ENCODE results near the gene ABTB2.

ABTB2 gene

GRCh38 chr11:34169686-34170085, 188.1 kb downstream of the ABTB2 start:
- DNase-seq (ENCODE audit: low read depth in 2 of 2): no peak

GRCh38 chr11:34168642-34169420, 189.0 kb downstream of the ABTB2 start:
- DNase-seq (ENCODE audit: low read depth in 2 of 2): no peak

DNA sequence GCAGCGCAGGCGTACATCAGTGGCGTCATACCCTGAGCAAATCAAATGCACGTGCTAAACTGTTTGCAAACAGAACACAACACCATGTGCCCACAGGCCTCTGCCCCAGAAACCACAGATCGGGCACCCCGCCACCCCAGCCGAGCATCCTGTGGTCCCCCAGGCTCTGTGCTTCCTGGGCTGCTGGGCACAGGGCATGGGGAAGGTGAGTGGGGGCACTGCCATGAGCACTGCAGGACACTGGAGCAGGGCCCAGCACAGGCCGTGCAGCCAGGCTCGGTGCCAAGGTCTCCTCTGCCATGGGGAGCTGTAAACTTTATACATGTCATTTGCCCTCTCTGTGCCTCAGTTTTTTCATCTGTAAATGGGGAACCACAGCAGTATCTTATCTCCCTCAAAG, 189.8 kb downstream of the ABTB2 start:
- no peak for DNase-seq (ENCODE audit: low read depth in 2 of 2)

DNA sequence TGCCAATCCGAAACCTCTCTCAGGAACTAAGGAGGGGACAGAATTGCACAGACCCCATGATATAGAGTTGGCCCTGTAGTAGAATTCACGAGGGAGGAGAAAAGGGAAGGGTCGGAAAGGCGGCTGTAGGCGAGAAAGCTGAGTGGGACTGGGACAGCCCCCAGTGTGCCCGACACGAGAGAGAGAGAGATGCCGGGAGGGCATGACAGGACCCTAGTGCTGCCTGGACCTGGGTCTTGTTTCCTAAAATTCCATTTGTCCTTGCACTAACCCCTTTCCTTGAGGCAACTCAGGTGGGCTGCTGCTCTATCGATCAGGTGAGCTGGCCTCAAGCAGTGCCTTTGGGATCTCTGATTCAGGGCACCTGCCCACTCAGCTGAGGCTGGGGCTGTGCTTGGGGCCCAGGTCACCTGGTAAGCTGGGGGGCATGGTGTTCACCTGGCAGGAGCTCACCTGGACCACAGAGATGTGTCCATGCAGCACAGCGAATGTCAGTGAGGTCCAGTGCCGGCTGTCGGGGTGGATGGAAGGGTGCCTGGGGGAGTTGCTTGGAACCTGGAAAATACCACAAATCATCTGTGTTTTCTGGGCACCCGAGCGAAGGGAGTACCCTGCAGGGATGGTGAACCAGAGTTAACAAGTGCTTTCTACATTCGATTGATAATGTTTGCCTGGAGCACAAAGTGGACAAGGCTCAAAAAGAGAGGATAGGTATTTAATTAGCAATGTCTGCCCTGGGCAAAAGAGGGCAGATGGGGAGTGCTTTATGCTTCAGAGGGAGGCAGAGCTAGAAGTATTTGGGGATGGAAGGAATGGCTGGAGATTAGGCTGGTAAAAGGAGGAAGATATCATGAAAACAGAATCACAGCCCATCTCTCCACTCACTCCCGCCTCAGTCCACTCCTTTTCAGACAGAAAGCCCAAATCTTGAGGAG, 190.7 kb downstream of the ABTB2 start:
- no peak for DNase-seq (ENCODE audit: low read depth in 2 of 2)

- DNase-seq (ENCODE audit: low read depth in 2 of 2): no peak
Measured at GRCh38 chr11:34165786-34166555, 191.8 kb downstream of the ABTB2 start.

DNA sequence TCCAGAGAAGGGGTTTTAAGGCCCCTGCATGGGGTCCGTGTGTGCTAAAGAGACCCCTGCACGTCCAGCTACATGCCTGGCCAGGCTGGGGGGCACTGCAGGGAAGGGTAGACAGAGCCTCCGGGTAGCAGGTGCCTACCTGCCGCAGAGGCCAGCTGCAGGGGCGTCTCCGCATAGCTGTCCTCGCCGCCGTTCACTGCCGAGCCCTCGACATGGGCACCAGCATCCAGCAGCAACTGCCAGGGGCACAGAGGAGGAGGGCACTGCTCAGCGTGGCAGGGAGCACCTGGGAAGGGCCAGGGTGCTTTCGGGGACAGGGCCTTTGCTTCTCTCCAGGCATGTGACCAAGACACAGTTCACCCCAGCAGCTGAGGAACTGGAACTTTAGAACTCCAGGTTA, 192.7 kb downstream of the ABTB2 start:
- no peak for DNase-seq (ENCODE audit: low read depth in 2 of 2)

DNA sequence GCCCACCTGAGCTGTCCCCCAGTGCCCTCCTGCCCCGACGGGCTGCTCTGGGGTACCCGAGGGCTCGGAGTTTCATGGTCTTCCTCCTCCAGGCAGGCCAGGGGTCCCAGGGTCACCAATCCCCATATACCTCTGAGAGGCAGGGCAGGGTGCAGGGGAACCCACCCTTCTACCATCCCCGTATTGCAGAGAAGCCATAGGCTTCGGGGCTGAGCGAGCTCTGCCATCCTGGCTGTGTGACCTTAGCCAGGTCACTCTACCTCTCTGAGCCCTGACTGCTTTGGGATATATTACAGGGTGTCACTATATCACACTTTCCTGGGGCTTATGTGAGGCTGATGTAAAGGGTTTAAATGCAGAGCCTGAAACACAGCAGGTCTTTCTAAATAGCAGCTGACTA, 195.0 kb downstream of the ABTB2 start:
- no peak for DNase-seq (ENCODE audit: low read depth in 2 of 2)

- no peak for DNase-seq (ENCODE audit: low read depth in 2 of 2)
Measured at GRCh38 chr11:34162493-34162820, 195.4 kb downstream of the ABTB2 start.

GRCh38 chr11:34161812-34162492, 195.9 kb downstream of the ABTB2 start:
- peak; percentile 5 to 18 for DNase-seq (ENCODE audit: low read depth in 2 of 2)

GRCh38 chr11:34161361-34161760, 196.4 kb downstream of the ABTB2 start:
- DNase-seq (ENCODE audit: low read depth in 2 of 2): no peak

DNA sequence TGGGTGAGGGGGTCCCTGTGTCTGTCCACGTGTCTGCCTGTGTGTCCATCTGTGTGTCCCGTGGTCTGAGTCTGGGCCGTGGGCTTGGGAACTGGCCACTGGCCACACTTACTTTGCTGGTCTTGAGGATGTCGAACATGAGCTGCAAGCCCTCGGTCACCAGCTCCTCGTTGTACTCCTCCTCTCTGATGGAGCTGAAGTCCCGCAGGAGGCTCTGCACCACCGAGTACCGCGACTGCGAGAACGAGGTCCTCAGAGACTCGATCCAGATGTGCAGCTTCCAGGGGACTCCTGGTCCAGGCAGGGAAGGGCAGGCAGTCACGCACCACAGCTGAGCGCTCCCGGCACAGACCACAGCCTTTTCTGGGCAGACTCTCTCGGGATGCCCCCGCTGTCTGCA, 197.0 kb downstream of the ABTB2 start:
- no peak for DNase-seq (ENCODE audit: low read depth in 2 of 2)

DNA sequence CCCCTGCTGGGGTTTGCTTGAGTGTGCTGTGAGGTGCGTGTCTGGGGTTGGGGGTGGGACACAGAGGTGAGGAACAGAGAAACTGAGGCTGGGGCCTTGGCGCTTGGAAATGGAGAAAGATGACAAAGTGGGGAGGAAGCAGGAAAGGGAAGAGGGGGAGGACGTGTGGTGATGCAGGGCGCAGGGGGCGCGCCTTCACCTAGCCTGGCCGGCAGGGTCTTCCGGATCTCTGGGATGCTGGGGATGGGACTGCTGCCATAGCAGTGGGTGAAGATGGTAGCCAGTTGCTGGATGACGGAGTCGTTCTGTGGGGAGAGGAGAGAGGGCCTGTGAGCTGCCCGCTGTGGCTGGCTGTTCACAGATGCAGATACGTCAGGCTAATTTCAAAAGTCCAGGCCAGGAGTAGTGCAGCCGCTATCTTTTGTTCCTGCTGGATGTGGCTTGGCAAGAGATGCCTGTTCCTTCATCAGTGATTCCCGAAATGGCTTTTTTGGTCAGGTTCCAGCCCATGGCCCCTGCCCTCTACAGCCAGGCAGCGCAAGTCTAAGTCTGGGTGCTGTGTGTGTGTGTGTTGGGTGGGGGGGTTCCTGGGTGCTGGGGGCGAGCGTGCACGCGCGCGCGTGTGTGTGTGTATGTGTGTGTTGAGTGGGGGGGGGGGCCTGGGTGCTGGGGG, 197.6 kb downstream of the ABTB2 start:
- DNase-seq (ENCODE audit: low read depth in 2 of 2): no peak

GRCh38 chr11:34158661-34159060, 199.1 kb downstream of the ABTB2 start:
- DNase-seq (ENCODE audit: low read depth in 2 of 2): no peak

DNA sequence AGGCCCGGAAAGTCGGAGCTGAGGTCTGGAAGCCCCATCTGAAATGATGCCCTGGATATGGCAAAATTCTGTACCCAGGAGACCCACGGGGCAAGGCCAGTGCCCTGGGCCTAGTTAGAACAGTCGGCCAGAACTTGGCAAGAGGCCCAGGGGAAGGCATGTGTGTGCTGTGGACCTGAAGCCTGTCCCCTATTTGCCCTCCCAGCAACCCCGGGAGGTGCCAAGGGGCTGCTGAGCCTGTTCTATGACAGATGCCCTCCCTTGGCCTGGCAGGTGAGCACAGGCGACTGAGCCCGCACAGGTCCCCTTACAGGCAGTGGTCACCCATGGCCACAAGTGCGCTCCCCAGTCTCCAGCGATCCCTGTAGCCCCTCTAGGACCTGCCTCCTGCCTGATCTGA, 200.6 kb downstream of the ABTB2 start:
- no peak for DNase-seq (ENCODE audit: low read depth in 2 of 2)

DNA sequence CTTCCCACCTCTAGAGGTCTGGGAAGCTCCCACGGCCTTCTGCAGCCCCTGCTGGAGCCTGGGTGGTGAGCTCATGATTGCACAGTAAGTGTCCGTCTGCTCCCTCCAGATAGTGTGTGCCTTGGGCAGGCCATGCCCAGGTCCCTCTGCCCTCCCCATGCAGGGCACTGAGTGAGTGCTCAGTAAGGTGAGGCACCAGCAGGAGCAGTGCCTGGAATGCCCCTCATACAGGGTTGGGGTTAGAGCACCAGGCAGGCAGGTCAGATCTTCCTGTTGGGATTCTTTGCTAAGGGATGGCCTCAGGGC, 202.1 kb downstream of the ABTB2 start:
- DNase-seq (ENCODE audit: low read depth in 2 of 2): no peak

GRCh38 chr11:34155057-34155756, 202.6 kb downstream of the ABTB2 start:
- DNase-seq (ENCODE audit: low read depth in 2 of 2): no peak

- no peak for DNase-seq (ENCODE audit: low read depth in 2 of 2)
Measured at GRCh38 chr11:34154059-34154875, 203.5 kb downstream of the ABTB2 start.

DNA sequence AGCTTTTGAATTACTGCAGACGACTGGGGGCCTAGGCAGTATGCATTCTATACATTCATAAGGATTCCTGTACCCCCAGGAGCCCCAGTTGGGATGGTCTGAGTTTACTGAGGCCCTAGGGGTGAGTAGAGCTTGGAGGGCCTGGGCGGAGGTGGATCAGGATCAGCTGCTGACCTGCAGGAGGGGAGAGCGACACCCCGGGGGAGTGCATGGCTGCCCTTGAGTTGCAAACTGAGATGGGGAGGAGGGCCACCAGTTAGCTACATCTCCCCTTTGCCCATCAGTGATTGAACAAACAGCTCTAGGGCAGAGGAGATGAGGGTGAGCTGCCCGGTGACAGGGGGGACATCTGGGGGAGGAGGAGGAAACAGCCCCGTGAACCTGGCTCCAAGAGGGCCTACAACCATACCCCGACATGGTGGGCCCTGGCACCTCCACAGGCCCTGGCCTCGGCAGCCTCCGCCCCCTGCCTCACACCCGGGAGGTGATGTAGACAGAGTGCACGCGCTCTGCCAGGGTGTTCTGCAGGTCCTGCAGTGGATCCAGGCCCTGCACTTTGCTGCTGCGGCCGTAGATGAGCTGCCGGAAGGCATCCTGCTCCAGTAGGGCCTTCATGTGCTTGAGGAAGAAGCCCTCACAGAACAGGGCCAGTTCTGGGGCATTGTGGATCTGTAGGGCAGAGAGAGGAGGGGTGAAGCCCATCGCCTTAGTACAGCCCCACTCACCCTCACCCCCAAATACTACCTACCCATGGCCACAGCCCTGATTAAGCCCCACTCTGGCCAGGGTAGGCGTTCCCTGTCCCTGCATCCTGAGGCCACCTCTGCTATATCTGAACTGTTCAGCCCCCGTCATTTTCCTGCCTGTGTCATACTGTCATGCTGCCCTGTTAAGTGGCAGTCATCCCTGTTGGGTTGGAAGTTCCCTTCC, 205.6 kb downstream of the ABTB2 start:
- no peak for DNase-seq (ENCODE audit: low read depth in 2 of 2)

GRCh38 chr11:34151166-34151565, 206.6 kb downstream of the ABTB2 start:
- DNase-seq (ENCODE audit: low read depth in 2 of 2): no peak
